Measurements from ENCODE around the gene PGAP3.

Gene PGAP3

GRCh38 chr17:39634384-39634871 is 53.4 kb downstream of the PGAP3 start (continued):
- TF ChIP-seq TSHZ2 (CRISPR knock-in tag; IDR thresholded peaks at IDR 0.05) (no peak), ARNTL (CRISPR knock-in tag; IDR thresholded peaks at IDR 0.05; ENCODE audit: borderline replicate concordance, low read depth) (no peak), OSR1 (CRISPR knock-in tag; IDR thresholded peaks at IDR 0.05) (no peak)

GRCh38 chr17:39633570-39634183 is 54.2 kb downstream of the PGAP3 start:
- TF ChIP-seq ZC3H10 (CRISPR knock-in tag; IDR thresholded peaks at IDR 0.05) (no peak), BACH2 (CRISPR knock-in tag; IDR thresholded peaks at IDR 0.05; ENCODE audit: borderline replicate concordance) (no peak), ZFP3 (CRISPR knock-in tag; IDR thresholded peaks at IDR 0.05) (no peak), CREB5 (CRISPR knock-in tag; IDR thresholded peaks at IDR 0.05; ENCODE audit: low read depth) (no peak), ISL1 (CRISPR knock-in tag; IDR thresholded peaks at IDR 0.05) (no peak), ZNF565 (CRISPR knock-in tag; conservative IDR thresholded peaks at IDR 0.05; ENCODE audit: low read depth) (no peak), RARB (CRISPR knock-in tag; IDR thresholded peaks at IDR 0.05) (no peak), PPARA (CRISPR knock-in tag; IDR thresholded peaks at IDR 0.05; ENCODE audit: borderline replicate concordance) (no peak), SNAI2 (CRISPR knock-in tag; IDR thresholded peaks at IDR 0.05) (no peak), ZFP30 (CRISPR knock-in tag; IDR thresholded peaks at IDR 0.05) (no peak), OSR1 (CRISPR knock-in tag; IDR thresholded peaks at IDR 0.05) (no peak)
- ATAC-seq: no peak

GRCh38 chr17:39632153-39632941 is 55.5 kb downstream of the PGAP3 start:
- ATAC-seq: no peak
- no peak for TF ChIP-seq ARNTL (CRISPR knock-in tag; IDR thresholded peaks at IDR 0.05; ENCODE audit: borderline replicate concordance, low read depth)
- TF ChIP-seq GLIS3 (CRISPR knock-in tag; IDR thresholded peaks at IDR 0.05): no peak

- TF ChIP-seq RARB (CRISPR knock-in tag; IDR thresholded peaks at IDR 0.05) (no peak), TCF4 (CRISPR knock-in tag; IDR thresholded peaks at IDR 0.05; ENCODE audit: borderline replicate concordance) (no peak), CSDC2 (CRISPR knock-in tag; IDR thresholded peaks at IDR 0.05) (no peak), ZNF70 (CRISPR knock-in tag; IDR thresholded peaks at IDR 0.05) (no peak)
- ATAC-seq: no peak
These were observed 56.5 kb downstream of the PGAP3 start for GRCh38 chr17:39631403-39631802.

GRCh38 chr17:39629898-39630297 is 58.0 kb downstream of the PGAP3 start:
- no peak for ATAC-seq
- no peak for TF ChIP-seq TOX (CRISPR knock-in tag; IDR thresholded peaks at IDR 0.05; ENCODE audit: borderline replicate concordance)
- no peak for TF ChIP-seq CREB5 (CRISPR knock-in tag; IDR thresholded peaks at IDR 0.05; ENCODE audit: low read depth)
- no peak for TF ChIP-seq ZNF8 (CRISPR knock-in tag; IDR thresholded peaks at IDR 0.05)
- TF ChIP-seq GLIS3 (CRISPR knock-in tag; IDR thresholded peaks at IDR 0.05): no peak

GRCh38 chr17:39629494-39629880 is 58.4 kb downstream of the PGAP3 start:
- TF ChIP-seq TSHZ2 (CRISPR knock-in tag; IDR thresholded peaks at IDR 0.05) (no peak), PPARA (CRISPR knock-in tag; IDR thresholded peaks at IDR 0.05; ENCODE audit: borderline replicate concordance) (no peak), CSRNP3 (CRISPR knock-in tag; IDR thresholded peaks at IDR 0.05) (no peak), ARNTL (CRISPR knock-in tag; IDR thresholded peaks at IDR 0.05; ENCODE audit: borderline replicate concordance, low read depth) (no peak), ZNF565 (CRISPR knock-in tag; conservative IDR thresholded peaks at IDR 0.05; ENCODE audit: low read depth) (no peak), RARB (CRISPR knock-in tag; IDR thresholded peaks at IDR 0.05) (no peak)
- ATAC-seq: no peak

Data from SK-N-SH treated with all-trans-retinoic acid at 6 μM for 48 hours (cell line).